ENCODE results near the gene CD5L. TPM values are rescaled to one million over a fixed set of nuclear protein-coding genes. Genes with fewer than 3 reads are reported as not detected.

The CD5L gene
- polyA plus RNA-seq (2011; rRNA removed): not detected in 2 replicates
- not detected in 2 replicates for polyA minus RNA-seq (2011; rRNA and poly(A)+ RNA removed)

- POLR2A ChIA-PET: no interaction called here
- TF ChIP-seq CTCF (IDR thresholded peaks at IDR 0.05; ENCODE audit: low read depth, low read length): no peak
- Histone ChIP-seq H3K27me3 (ENCODE audit: control insufficient read depth, insufficient read depth, low read length) (peaks cover 2% of the 10 kb centered on the region), H3K27ac (ENCODE audit: low read depth, low read length) (peak within 1 kb of the TSS; percentile 31), H3K4me3 (ENCODE audit: low read depth, low read length) (no peak within 1 kb of the TSS), H3K9me3 (ENCODE audit: control insufficient read depth, insufficient read depth, low read length) (no peaks in the 10 kb centered on the region)
- no peak for DNase-seq (ENCODE audit: low read depth, low spot score)
- CTCF ChIA-PET: no interaction called here
Observed at GRCh38 chr1:157841708-157842107, at the start of gene CD5L. TSS of gene CD5L (minus strand) at chr1:157841808. CDS start at chr1:157841701, 107 bp downstream.

GRCh38 chr1:157882580-157882979 lies 41.0 kb upstream of the CD5L start:
- Histone ChIP-seq H3K4me3 (ENCODE audit: low read depth, low read length) (no peak overlapping the region), H3K27ac (ENCODE audit: low read depth, low read length) (no peak overlapping the region), H3K27me3 (ENCODE audit: control insufficient read depth, insufficient read depth, low read length) (no peaks in the 10 kb centered on the region), H3K9me3 (ENCODE audit: control insufficient read depth, insufficient read depth, low read length) (no peaks in the 10 kb centered on the region)
- DNase-seq (ENCODE audit: low read depth, low spot score): no peak
- no peak for TF ChIP-seq CTCF (IDR thresholded peaks at IDR 0.05; ENCODE audit: low read depth, low read length)
- POLR2A ChIA-PET: no interaction called here
- CTCF ChIA-PET: interaction anchor here (0.9 kb wide), 1 partner anchor 14 kb away, joined by 3 read pairs; no protein-coding TSS in a partner anchor

GRCh38 chr1:157880621-157881020 lies 39.0 kb upstream of the CD5L start:
- H3K27me3 ChIP-seq (ENCODE audit: control insufficient read depth, insufficient read depth, low read length): no peaks in the 10 kb centered on the region
- POLR2A ChIA-PET: no interaction called here
- DNase-seq (ENCODE audit: low read depth, low spot score): no peak
- no peaks in the 10 kb centered on the region for H3K9me3 ChIP-seq (ENCODE audit: control insufficient read depth, insufficient read depth, low read length)
- CTCF ChIA-PET: interaction anchor here (1.8 to 2.1 kb wide), 2 partner anchors 68 to 241 kb away, joined by 6 to 8 read pairs; no protein-coding TSS in a partner anchor
- H3K4me3 ChIP-seq (ENCODE audit: low read depth, low read length): no peak overlapping the region
- no peak overlapping the region for H3K27ac ChIP-seq (ENCODE audit: low read depth, low read length)
- no peak for TF ChIP-seq CTCF (IDR thresholded peaks at IDR 0.05; ENCODE audit: low read depth, low read length)

GRCh38 chr1:157878059-157878458 lies 36.5 kb upstream of the CD5L start:
- ChIA-PET POLR2A (no interaction called here), CTCF (interaction anchor here (0.6 to 1.6 kb wide), 4 partner anchors 68 to 247 kb away, joined by 3 to 21 read pairs (median 8); no protein-coding TSS in a partner anchor)
- Histone ChIP-seq H3K4me3 (ENCODE audit: low read depth, low read length) (no peak overlapping the region), H3K9me3 (ENCODE audit: control insufficient read depth, insufficient read depth, low read length) (no peaks in the 10 kb centered on the region), H3K27ac (ENCODE audit: low read depth, low read length) (no peak overlapping the region), H3K27me3 (ENCODE audit: control insufficient read depth, insufficient read depth, low read length) (no peaks in the 10 kb centered on the region)
- peak; percentile 46 for TF ChIP-seq CTCF (IDR thresholded peaks at IDR 0.05; ENCODE audit: low read depth, low read length)
- DNase-seq (ENCODE audit: low read depth, low spot score): peak; percentile 7

GRCh38 chr1:157870490-157870889 lies 28.9 kb upstream of the CD5L start:
- no peak overlapping the region for H3K4me3 ChIP-seq (ENCODE audit: low read depth, low read length)
- no peaks in the 10 kb centered on the region for H3K27me3 ChIP-seq (ENCODE audit: control insufficient read depth, insufficient read depth, low read length)
- ChIA-PET CTCF (no interaction called here), POLR2A (no interaction called here)
- no peak for TF ChIP-seq CTCF (IDR thresholded peaks at IDR 0.05; ENCODE audit: low read depth, low read length)
- no peaks in the 10 kb centered on the region for H3K9me3 ChIP-seq (ENCODE audit: control insufficient read depth, insufficient read depth, low read length)
- H3K27ac ChIP-seq (ENCODE audit: low read depth, low read length): no peak overlapping the region
- DNase-seq (ENCODE audit: low read depth, low spot score): no peak
